SJSA1 (cell line): Measurements from ENCODE around the gene SNX24. TPM values are rescaled to one million over a fixed set of nuclear protein-coding genes. Genes with fewer than 3 reads are reported as not detected.

Source experiments
- DNase-seq, 2 experiments: peaks; one replicate each; pipeline ENCODE4 v3.0.0-alpha.2; 2015 to 2020; ENCODE audit warnings: low spot score in 2 of 2, low read depth in 1 of 2
- H3K27ac ChIP-seq: fragments of 250-450 bp; sonication (Bioruptor Pico); 2 replicates; pipeline ENCODE4 v1.5.1; 2020; ENCODE audit warnings: mild to moderate bottlenecking, moderate library complexity
- H3K27me3 ChIP-seq: fragments of 250-450 bp; sonication (Bioruptor Pico); replicated peaks from 2 replicates; pipeline ENCODE4 v1.5.1; 2020; ENCODE audit warnings: mild to moderate bottlenecking, moderate library complexity
- H3K36me3 ChIP-seq: fragments of 250-450 bp; sonication (Bioruptor Pico); 2 replicates; pipeline ENCODE4 v1.5.1; 2020; ENCODE audit warnings: mild to moderate bottlenecking
- H3K4me1 ChIP-seq: fragments of 250-450 bp; sonication (Bioruptor Pico); replicated peaks from 2 replicates; pipeline ENCODE4 v1.6.1; 2021; ENCODE audit warnings: mild to moderate bottlenecking
- H3K4me3 ChIP-seq: fragments of 250-450 bp; sonication (Bioruptor Pico); 2 replicates; pipeline ENCODE4 v1.5.1; 2020; ENCODE audit warnings: mild to moderate bottlenecking
- H3K9me3 ChIP-seq: fragments of 250-450 bp; sonication (Bioruptor Pico); replicated peaks from 2 replicates; pipeline ENCODE4 v1.5.1; 2020; ENCODE audit warnings: mild to moderate bottlenecking
- total RNA-seq: library from RNA; depleted of rRNA; stranded (reverse); fragments of >200 nt; shearing (Covaris generic); gene quantifications from 2 replicates; pipeline ENCODE4 v1.2.3, GENCODE V29; 2014

Gene SNX24
- total RNA-seq, 1 experiment from 2014 or later = 33.3 TPM

- no peaks in the 10 kb centered on the region for H3K9me3 ChIP-seq
- peaks cover 8% of the 10 kb centered on the region; the same call in 1 of the 2 replicates for H3K4me1 ChIP-seq
- no peak overlapping the region for H3K4me3 ChIP-seq
- DNase-seq = no peak
- no peaks in the 10 kb centered on the region for H3K27me3 ChIP-seq
- H3K36me3 ChIP-seq = peaks cover 7% of the 10 kb centered on the region; the same call in 1 of the 2 replicates
- no peak overlapping the region for H3K27ac ChIP-seq
Observed at GRCh38 chr5:122880749-122881148, 35.3 kb downstream of the SNX24 start.

GRCh38 chr5:122882831-122883230 is 37.4 kb downstream of the SNX24 start:
- no peak for DNase-seq
- H3K27ac ChIP-seq = no peak overlapping the region
- H3K4me3 ChIP-seq = no peak overlapping the region
- H3K4me1 ChIP-seq = peaks cover 8% of the 10 kb centered on the region; the same call in 1 of the 2 replicates
- H3K9me3 ChIP-seq = no peaks in the 10 kb centered on the region
- peaks cover 4% of the 10 kb centered on the region; the same call in 1 of the 2 replicates for H3K36me3 ChIP-seq
- no peaks in the 10 kb centered on the region for H3K27me3 ChIP-seq

GRCh38 chr5:122885045-122885517 is 39.7 kb downstream of the SNX24 start:
- no peak overlapping the region for H3K4me3 ChIP-seq
- no peaks in the 10 kb centered on the region for H3K27me3 ChIP-seq
- no peak overlapping the region for H3K27ac ChIP-seq
- H3K9me3 ChIP-seq = no peaks in the 10 kb centered on the region
- peaks cover 8% of the 10 kb centered on the region; the same call in 1 of the 2 replicates for H3K4me1 ChIP-seq
- no peaks in the 10 kb centered on the region for H3K36me3 ChIP-seq
- DNase-seq = no peak

- Histone ChIP-seq H3K36me3 (no peaks in the 10 kb centered on the region), H3K9me3 (no peaks in the 10 kb centered on the region), H3K4me1 (peaks cover 8% of the 10 kb centered on the region; the same call in 1 of the 2 replicates), H3K27me3 (no peaks in the 10 kb centered on the region), H3K4me3 (no peak overlapping the region), H3K27ac (no peak overlapping the region)
- DNase-seq = no peak
Observed at GRCh38 chr5:122885891-122886290, 40.5 kb downstream of the SNX24 start.

- no peak for DNase-seq
- Histone ChIP-seq H3K36me3 (no peaks in the 10 kb centered on the region), H3K27ac (no peak overlapping the region), H3K4me1 (peaks cover 14% of the 10 kb centered on the region), H3K27me3 (no peaks in the 10 kb centered on the region), H3K9me3 (no peaks in the 10 kb centered on the region), H3K4me3 (no peak overlapping the region)
Observed at GRCh38 chr5:122895141-122895540, 49.7 kb downstream of the SNX24 start.

GRCh38 chr5:122896598-122897282 is 51.3 kb downstream of the SNX24 start:
- DNase-seq = peak in 1 of 2 experiments; percentile 49
- H3K27me3 ChIP-seq = no peaks in the 10 kb centered on the region

GRCh38 chr5:122897283-122897602 is 51.8 kb downstream of the SNX24 start:
- H3K9me3 ChIP-seq = no peaks in the 10 kb centered on the region
- DNase-seq = peak in 1 of 2 experiments; percentile 20
- H3K4me3 ChIP-seq = no peak overlapping the region
- H3K27ac ChIP-seq = no peak overlapping the region
- no peaks in the 10 kb centered on the region for H3K36me3 ChIP-seq
- H3K27me3 ChIP-seq = no peaks in the 10 kb centered on the region
- peaks cover 14% of the 10 kb centered on the region for H3K4me1 ChIP-seq

More at GRCh38 chr5:122896598-122897282, 51.3 kb downstream of the SNX24 start:
- Histone ChIP-seq H3K4me3 (no peak overlapping the region), H3K4me1 (peaks cover 14% of the 10 kb centered on the region), H3K9me3 (no peaks in the 10 kb centered on the region), H3K27ac (no peak overlapping the region), H3K36me3 (no peaks in the 10 kb centered on the region)

- no peak overlapping the region for H3K4me3 ChIP-seq
- no peaks in the 10 kb centered on the region for H3K9me3 ChIP-seq
- H3K27me3 ChIP-seq = no peaks in the 10 kb centered on the region
- H3K36me3 ChIP-seq = no peaks in the 10 kb centered on the region
- H3K27ac ChIP-seq = no peak overlapping the region
- peaks cover 6% of the 10 kb centered on the region for H3K4me1 ChIP-seq
- DNase-seq = no peak
Observed at GRCh38 chr5:122901346-122901745, 55.9 kb downstream of the SNX24 start.

- H3K27me3 ChIP-seq = no peaks in the 10 kb centered on the region
- H3K36me3 ChIP-seq = no peaks in the 10 kb centered on the region
- no peak for DNase-seq
- H3K9me3 ChIP-seq = no peaks in the 10 kb centered on the region
- H3K27ac ChIP-seq = no peak overlapping the region
- no peak overlapping the region for H3K4me3 ChIP-seq
- peaks cover 8% of the 10 kb centered on the region for H3K4me1 ChIP-seq
Observed at GRCh38 chr5:122902263-122902662, 56.9 kb downstream of the SNX24 start.

- Histone ChIP-seq H3K4me3 (no peak overlapping the region), H3K4me1 (peaks cover 11% of the 10 kb centered on the region), H3K9me3 (no peaks in the 10 kb centered on the region), H3K27ac (0 out of 2 replicates have a peak overlapping the region, but pooled peaks have one; percentile 9), H3K27me3 (no peaks in the 10 kb centered on the region), H3K36me3 (no peaks in the 10 kb centered on the region)
- no peak for DNase-seq
Observed at GRCh38 chr5:122906768-122907167, 61.4 kb downstream of the SNX24 start.

GRCh38 chr5:122907276-122907675 is 61.9 kb downstream of the SNX24 start:
- Histone ChIP-seq H3K4me3 (no peak overlapping the region), H3K4me1 (peaks cover 11% of the 10 kb centered on the region), H3K36me3 (no peaks in the 10 kb centered on the region), H3K27me3 (no peaks in the 10 kb centered on the region), H3K27ac (0 out of 2 replicates have a peak overlapping the region, but pooled peaks have one; percentile 9), H3K9me3 (no peaks in the 10 kb centered on the region)
- peak in 1 of 2 experiments; percentile 48 for DNase-seq

GRCh38 chr5:122908108-122908507 is 62.7 kb downstream of the SNX24 start:
- Histone ChIP-seq H3K27ac (no peak overlapping the region), H3K27me3 (no peaks in the 10 kb centered on the region), H3K36me3 (no peaks in the 10 kb centered on the region), H3K9me3 (no peaks in the 10 kb centered on the region), H3K4me3 (no peak overlapping the region), H3K4me1 (peaks cover 11% of the 10 kb centered on the region)
- DNase-seq = no peak

GRCh38 chr5:122908662-122909061 is 63.2 kb downstream of the SNX24 start:
- DNase-seq = no peak
- no peaks in the 10 kb centered on the region for H3K9me3 ChIP-seq
- H3K27me3 ChIP-seq = no peaks in the 10 kb centered on the region
- H3K4me3 ChIP-seq = no peak overlapping the region
- H3K27ac ChIP-seq = no peak overlapping the region
- peaks cover 11% of the 10 kb centered on the region for H3K4me1 ChIP-seq
- no peaks in the 10 kb centered on the region for H3K36me3 ChIP-seq

- Histone ChIP-seq H3K36me3 (no peaks in the 10 kb centered on the region), H3K27ac (no peak overlapping the region), H3K27me3 (no peaks in the 10 kb centered on the region), H3K4me1 (peaks cover 11% of the 10 kb centered on the region), H3K4me3 (no peak overlapping the region), H3K9me3 (no peaks in the 10 kb centered on the region)
- no peak for DNase-seq
Observed at GRCh38 chr5:122909470-122910100, 64.2 kb downstream of the SNX24 start.
